Dedifferentiated amniotic fluid mesenchymal stem cell (primary cell): ENCODE data around the gene APC.
"Not testable (repeated sequence)": the region's sequence is repeated elsewhere in the genome, so short reads cannot be mapped to it uniquely, and the experiment has no call there.

ENCODE experiments used
- DNase-seq: peaks from one replicate; pipeline ENCODE4 v3.0.0-alpha.2; 2016; ENCODE audit errors: extremely low spot score

Gene APC

DNA sequence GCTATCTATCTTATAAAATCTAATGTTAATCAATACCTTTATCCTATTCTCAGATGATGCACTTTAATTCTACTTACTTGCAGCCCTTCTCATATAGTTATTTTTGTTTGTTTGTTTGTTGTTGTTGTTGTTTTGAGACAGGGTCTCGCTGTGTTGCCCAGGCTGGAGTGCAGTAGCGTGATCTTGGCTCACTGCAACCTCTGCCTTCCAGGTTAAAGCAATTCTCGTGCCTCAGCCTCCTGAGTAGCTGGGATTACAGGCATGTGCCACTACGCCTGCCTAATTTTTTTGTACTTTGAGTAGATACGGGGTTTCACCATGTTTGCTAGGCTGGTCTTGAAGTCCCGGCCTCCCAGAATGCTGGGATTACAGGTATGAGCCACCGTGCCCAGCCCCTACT is 20.8 kb upstream of the APC start:
- DNase-seq: not testable (repeated sequence)

- no peak for DNase-seq
Observed at GRCh38 chr5:112717506-112718082, 20.1 kb upstream of the APC start.

DNA sequence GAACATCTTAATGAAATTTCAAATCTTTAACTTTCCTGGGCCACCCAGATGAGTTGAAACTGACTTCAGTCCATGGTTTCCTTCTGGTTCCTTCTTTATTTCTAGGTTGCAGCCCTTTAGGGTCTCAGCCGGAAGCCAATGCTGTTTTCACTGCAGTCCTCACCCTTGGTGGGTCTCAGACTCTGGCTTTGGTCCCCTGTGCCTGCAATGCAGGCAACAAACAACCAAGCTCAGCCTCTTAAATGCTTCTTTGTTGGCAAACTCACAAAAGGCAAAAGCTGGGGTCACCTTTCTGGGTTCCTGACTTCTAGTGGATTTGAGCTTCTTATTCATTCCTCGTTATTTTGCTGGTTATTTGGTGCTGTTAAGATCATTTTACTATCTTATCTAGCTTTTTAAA is 19.3 kb upstream of the APC start:
- no peak for DNase-seq

- no peak for DNase-seq
Observed at GRCh38 chr5:112720576-112720975, 17.1 kb upstream of the APC start.

DNA sequence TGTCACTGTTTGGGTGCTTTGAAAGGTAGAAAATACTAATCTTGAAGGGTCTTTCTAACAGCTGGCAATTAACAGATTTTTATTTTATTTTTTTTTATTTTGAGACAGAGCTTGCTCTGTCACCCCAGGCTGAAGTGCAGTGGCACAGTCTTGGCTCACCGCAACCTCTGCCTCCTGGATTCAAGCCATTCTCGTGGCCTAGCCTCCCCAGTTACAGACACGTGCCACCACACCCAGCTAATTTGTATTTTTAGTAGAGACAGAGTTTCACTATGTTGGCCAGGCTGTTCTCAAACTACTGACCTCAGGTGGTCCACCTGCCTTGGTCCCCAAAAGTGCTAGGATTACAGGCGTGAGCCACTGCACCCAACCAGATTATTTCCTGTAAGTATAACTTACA is 12.8 kb upstream of the APC start:
- no peak for DNase-seq

DNA sequence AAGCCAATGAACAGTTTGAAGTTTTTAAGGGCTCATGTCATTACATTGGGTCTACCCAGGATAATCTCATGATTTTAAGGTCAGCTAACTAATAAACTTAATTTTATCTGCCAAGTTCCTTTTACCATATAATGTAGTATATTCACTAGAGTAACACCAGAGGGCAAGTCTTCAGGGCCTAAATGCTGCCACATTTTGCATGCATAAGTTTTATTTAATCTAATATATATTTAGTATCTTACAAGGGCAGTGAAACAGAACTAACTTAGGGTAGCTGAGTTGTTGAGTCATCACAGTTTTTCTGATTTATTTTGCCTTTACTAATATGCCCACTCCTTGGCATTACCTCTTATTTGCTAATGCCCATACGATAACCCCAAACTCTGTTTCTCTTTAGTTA is 8.1 kb upstream of the APC start:
- no peak for DNase-seq

- DNase-seq: no peak
Observed at GRCh38 chr5:112732131-112732530, 5.6 kb upstream of the APC start.

- no peak for DNase-seq
Observed at GRCh38 chr5:112733586-112733985, 4.1 kb upstream of the APC start.

DNA sequence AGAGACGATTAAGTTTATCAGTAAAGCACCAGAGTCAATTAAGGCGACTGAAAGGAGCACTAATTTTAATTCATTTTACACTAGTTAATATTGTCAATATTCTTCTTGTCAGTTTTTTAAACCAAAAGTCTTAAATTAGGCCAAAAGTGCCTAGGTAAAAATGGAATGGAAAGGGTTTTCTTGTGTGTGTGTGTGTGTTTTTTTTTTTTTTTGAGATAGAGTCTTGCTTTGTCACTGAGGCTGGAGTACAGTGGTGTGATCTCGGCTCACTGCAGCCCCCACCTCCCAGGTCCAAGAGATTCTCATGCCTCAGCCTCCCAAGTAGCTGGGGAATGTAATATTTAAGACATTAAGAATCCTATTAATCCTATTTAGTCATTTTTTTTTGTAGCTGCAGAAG is 3.1 kb upstream of the APC start:
- DNase-seq: no peak

DNA sequence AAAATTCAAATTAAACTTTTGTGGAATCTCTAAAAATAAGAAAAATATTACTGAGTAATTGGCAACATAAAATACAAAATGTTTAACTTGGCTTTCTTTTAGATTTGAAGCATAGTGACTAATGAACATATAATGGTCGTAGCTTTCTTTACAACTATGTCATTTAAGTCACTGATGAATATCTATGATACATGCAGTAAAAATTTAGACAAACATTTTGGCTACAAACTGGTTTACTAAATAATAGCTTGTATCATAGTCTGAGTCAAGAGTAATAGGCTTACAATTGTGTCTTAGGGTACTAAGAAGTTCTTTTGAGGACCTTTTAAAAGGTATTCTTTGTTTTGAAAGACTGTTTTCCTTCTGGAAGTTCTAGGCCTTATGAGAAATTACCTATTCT is 2.0 kb upstream of the APC start:
- peak; percentile 19 for DNase-seq

GRCh38 chr5:112737070-112737462 is 619 bp upstream of the APC start:
- DNase-seq: no peak

DNA sequence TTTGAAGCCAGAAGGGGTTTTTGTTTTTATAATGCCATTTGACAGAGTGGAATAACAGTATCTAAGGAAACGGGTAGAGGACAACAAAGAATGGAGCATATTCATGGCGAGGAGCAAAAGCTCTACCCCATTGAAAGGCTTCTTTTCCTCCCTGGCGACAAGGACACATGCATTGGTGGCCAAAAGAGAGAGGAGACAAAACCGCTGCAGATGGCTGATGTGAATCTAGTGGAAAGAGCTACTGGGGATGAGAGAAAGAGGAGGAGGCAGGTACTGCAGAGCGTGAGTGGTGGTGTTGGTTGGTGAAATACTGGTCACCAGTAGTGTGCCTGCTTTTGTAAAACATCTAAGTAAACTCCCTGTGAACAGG is 491 bp downstream of the APC start:
- no peak for DNase-seq

- no peak for DNase-seq
Observed at GRCh38 chr5:112742424-112742823, 4.7 kb downstream of the APC start.

DNA sequence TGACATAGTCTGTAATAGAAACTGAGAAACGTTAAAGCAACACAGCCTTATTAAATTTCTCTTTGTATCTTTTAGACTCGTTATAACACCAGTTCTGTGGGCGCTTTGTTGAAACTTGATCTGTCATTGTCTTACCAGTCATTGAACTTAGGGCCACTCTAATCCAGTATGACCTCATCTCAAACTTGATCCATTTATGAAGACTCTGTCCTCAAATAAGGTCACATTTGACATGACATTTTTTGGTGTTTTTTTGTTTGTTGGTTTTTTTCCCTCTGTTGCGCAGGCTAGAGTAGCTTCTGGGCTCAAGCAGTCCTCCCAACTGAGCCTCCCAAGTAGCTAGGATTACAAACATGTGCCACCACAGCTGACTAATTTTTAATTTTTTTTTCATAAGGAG is 5.9 kb downstream of the APC start:
- DNase-seq: no peak

GRCh38 chr5:112752335-112752734 is 14.7 kb downstream of the APC start:
- no peak for DNase-seq

DNA sequence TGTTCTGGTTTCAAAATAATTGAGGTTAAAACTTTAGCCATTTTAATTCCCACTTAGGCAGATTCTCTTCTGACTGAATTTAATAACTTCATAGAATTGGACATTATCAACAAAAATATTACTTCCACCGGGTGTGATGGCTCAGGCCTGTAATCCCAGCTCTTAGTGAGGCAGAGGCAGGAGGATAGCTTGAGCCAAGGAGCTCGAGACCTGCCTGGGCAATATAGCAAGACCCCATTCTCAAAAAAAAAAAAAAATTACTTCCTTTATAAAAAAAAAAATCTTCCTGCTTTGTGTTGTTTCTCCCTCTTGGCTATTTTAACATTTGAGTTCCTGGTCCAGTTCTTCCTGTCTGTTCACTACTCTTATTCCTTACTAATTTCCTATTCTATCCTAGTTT is 18.0 kb downstream of the APC start:
- no peak for DNase-seq

DNA sequence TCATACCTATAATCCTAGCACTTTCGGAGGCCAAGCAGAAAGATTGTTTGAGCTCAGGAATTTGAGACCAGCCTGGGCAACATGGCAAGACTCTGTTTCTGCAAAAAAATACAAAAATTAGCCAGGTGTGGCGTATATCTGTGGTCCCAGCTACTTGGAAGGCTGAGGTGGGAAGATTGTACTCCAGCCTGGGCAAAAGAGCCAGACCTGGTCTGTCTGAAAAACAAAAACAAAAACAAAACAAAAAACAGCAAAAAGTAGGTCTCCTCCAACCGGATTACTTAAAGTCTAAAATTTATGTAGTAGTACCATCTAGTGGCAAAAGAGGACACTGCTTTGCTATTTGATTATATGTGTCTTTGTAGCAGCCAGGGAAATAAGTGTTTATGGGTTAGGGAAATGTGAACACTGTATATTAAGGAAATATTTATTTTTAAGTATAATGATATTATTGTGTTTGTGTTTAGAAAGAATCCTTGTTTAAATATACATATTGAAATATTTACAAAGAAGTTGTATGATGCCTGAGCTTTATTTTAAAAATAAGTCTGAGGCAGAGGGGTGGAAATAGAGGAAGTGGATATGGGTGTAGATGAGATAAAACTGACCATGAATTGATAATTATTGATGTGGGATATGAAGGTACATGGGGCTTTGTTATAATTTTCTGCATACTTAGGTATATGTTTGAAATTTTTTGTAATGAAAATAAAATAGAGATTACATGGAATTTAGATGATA is 20.0 kb downstream of the APC start:
- peak; percentile 87 for DNase-seq

- no peak for DNase-seq
Observed at GRCh38 chr5:112758676-112759075, 21.0 kb downstream of the APC start.

DNA sequence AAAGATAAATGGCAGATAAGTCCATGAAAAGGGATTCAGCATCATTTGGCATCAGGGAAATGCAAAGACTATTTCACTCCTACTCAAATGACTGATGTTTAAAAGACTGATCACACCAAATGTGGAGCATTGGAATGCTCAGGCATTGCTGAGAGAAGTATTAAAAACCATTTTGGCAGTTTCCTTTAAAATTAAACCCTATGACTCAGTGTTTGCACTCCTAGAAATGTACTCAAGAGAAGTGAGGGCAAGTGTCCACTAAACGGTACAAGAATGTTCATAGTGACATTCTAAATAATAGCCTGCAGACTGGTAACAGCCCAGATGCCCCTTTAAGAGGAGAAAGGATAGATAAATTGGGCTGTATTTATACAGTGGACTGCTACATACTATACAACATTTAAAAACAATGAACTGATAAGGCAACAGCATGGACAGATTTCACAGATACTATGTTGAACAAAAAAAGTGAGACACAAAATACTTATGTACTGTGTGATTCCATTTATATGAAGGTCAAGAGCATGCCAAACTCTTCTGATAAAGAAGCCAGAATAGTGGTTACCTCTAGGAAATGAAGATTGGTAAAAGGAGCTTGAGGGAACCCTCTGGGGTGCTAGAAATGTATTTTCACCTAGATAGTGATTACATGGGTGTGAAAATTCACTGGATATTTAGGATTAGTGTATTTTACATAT is 24.6 kb downstream of the APC start:
- peak; percentile 35 for DNase-seq

GRCh38 chr5:112763165-112763564 is 25.5 kb downstream of the APC start:
- no peak for DNase-seq

DNA sequence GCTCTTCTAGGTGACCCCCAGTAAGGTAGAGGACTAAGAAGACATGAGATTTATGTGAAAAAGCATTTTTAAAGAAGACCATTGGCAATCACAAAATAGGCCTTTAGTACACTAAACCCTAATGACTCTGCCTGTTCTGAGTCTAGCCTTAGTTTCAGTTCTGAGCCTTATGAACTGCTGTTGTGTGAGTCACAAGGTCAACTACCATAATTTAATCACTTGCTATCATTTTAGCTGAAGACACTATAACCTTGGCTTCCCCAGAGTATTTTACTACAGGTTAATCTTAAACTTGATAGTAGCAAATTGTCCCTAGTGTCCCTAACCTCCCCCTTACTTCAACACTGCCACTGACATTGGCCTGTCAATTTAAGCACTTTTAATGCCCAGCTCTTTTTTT is 34.4 kb downstream of the APC start:
- DNase-seq: no peak

DNA sequence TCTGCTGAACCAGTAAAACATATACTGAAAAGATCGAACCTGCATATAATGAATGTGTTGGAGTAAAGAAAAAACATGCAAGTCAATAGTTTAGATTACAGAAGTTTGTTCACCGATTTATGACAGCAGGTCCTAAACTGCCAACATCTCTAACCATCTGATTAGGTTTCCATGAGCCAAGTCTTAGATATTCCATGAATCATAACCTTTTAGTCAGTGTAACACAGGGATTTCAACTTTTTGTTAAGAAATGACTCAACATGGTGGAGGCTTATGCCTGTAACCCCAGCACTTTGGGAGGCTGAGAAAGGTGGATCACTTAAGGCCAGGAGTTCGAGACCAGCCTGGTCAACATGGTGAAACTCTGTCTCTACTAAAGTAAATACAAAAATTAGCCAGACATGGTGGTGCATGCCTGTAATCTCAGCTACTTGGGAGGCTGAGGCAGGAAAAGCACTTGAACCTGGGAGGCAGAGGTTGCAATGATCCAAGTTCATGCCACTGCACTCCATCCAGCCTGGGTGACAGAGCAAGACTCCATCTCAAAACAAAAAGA is 38.7 kb downstream of the APC start:
- DNase-seq: peak; percentile 53

DNA sequence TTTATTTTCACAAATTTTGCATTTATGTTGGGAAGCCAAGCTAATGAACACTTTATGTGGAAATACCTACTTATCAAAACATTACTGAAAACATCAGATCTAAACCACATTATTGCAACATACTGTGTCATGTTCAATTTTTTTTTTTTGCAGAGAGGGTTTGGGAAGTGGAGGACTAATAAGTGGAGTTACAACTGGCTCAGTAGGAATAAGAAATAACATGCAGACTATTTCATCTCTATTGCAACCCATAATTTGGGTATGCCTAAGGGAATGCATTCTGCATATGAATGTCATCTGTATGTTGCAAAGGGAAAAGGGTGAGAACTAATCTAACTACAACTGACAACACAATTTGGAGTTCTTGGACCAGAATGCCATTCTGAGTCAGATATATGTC is 41.8 kb downstream of the APC start:
- peak; percentile 63 for DNase-seq
